SK-N-SH treated with all-trans-retinoic acid at 6 μM for 48 hours (cell line): ENCODE results near the gene RAB36.
A peak's percentile ranks its signal among the peaks of the same experiment; 100 is the strongest.

Experiments used
- ATAC-seq: fragments of 200-7000 bp; cut with Tn5 transposase; 3 replicates; pipeline ENCODE4 v1.9.1; 2020; ENCODE audit warnings: mild to moderate bottlenecking, moderate library complexity
- ARNTL ChIP-seq: fragments of 450-650 bp; formaldehyde crosslinking; IDR thresholded peaks from 2 replicates; pipeline ENCODE4 v1.5.0; 2020; ENCODE audit warnings: low read depth, mild to moderate bottlenecking, moderate library complexity, borderline replicate concordance
- BACH2 ChIP-seq: fragments of 250-450 bp; sonication (Bioruptor Pico); IDR thresholded peaks from 2 replicates; pipeline ENCODE4 v1.9.0; 2021; ENCODE audit warnings: mild to moderate bottlenecking, borderline replicate concordance
- CREB5 ChIP-seq: fragments of 250-450 bp; sonication (Bioruptor Pico); IDR thresholded peaks from 2 replicates; pipeline ENCODE4 v1.5.1; 2020; ENCODE audit warnings: low read depth, mild to moderate bottlenecking, moderate library complexity
- CSDC2 ChIP-seq: fragments of 250-450 bp; sonication (Bioruptor Pico); IDR thresholded peaks from 2 replicates; pipeline ENCODE4 v1.5.0; 2020; ENCODE audit warnings: mild to moderate bottlenecking, moderate library complexity
- ESRRG ChIP-seq: fragments of 250-450 bp; sonication (Bioruptor Pico); IDR thresholded peaks from 2 replicates; pipeline ENCODE4 v1.6.1; 2021; ENCODE audit warnings: mild to moderate bottlenecking
- ISL1 ChIP-seq: fragments of 250-450 bp; sonication (Bioruptor Pico); IDR thresholded peaks from 2 replicates; pipeline ENCODE4 v2.1.2; 2022; ENCODE audit warnings: mild to moderate bottlenecking, moderate library complexity
- OSR1 ChIP-seq: fragments of 250-450 bp; sonication (Bioruptor Pico); IDR thresholded peaks from 2 replicates; pipeline ENCODE4 v1.8.0; 2022; ENCODE audit warnings: moderate library complexity, mild to moderate bottlenecking, inconsistent platforms
- PATZ1 ChIP-seq: fragments of 250-450 bp; sonication (Bioruptor Pico); IDR thresholded peaks from 2 replicates; pipeline ENCODE4 v1.8.0; 2020; ENCODE audit warnings: mild to moderate bottlenecking, moderate library complexity, borderline replicate concordance
- POU6F1 ChIP-seq: fragments of 250-450 bp; sonication (Bioruptor Pico); IDR thresholded peaks from 2 replicates; pipeline ENCODE4 v1.8.0; 2021; ENCODE audit warnings: low read depth, mild to moderate bottlenecking, moderate library complexity, borderline replicate concordance
- PPARA ChIP-seq: fragments of 250-450 bp; sonication (Bioruptor Pico); IDR thresholded peaks from 2 replicates; pipeline ENCODE4 v1.5.0; 2020; ENCODE audit warnings: mild to moderate bottlenecking, borderline replicate concordance
- RARB ChIP-seq: fragments of 250-450 bp; sonication (Bioruptor Pico); IDR thresholded peaks from 2 replicates; pipeline ENCODE4 v1.8.0; 2021; ENCODE audit warnings: mild to moderate bottlenecking, moderate library complexity
- TCF4 ChIP-seq: fragments of 250-450 bp; sonication (Bioruptor Pico); IDR thresholded peaks from 2 replicates; pipeline ENCODE4 v1.8.0; 2021; ENCODE audit warnings: mild to moderate bottlenecking, moderate library complexity, borderline replicate concordance
- TOX ChIP-seq: fragments of 250-450 bp; sonication (Bioruptor Pico); IDR thresholded peaks from 2 replicates; pipeline ENCODE4 v1.8.0; 2021; ENCODE audit warnings: mild to moderate bottlenecking, moderate library complexity, borderline replicate concordance
- TSHZ2 ChIP-seq: fragments of 250-450 bp; sonication (Bioruptor Pico); IDR thresholded peaks from 2 replicates; pipeline ENCODE4 v1.5.0; 2020; ENCODE audit warnings: mild to moderate bottlenecking, moderate library complexity
- ZFP3 ChIP-seq: fragments of 250-450 bp; sonication (Bioruptor Pico); IDR thresholded peaks from 2 replicates; pipeline ENCODE4 v1.5.0; 2020; ENCODE audit warnings: mild to moderate bottlenecking, moderate library complexity
- ZFP30 ChIP-seq: fragments of 450-650 bp; formaldehyde crosslinking; IDR thresholded peaks from 2 replicates; pipeline ENCODE4 v1.5.0; 2022; ENCODE audit warnings: mild to moderate bottlenecking, moderate library complexity
- ZNF565 ChIP-seq: fragments of 450-650 bp; formaldehyde crosslinking; conservative IDR thresholded peaks from 2 replicates; pipeline ENCODE4 v1.5.0; 2020; ENCODE audit warnings: low read depth, mild to moderate bottlenecking, moderate library complexity
- ZNF70 ChIP-seq: fragments of 450-650 bp; formaldehyde crosslinking; IDR thresholded peaks from 2 replicates; pipeline ENCODE4 v1.5.0; 2020; ENCODE audit warnings: mild to moderate bottlenecking, moderate library complexity
- ZNF8 ChIP-seq: fragments of 450-650 bp; formaldehyde crosslinking; IDR thresholded peaks from 2 replicates; pipeline ENCODE4 v1.5.0; 2020; ENCODE audit warnings: mild to moderate bottlenecking, moderate library complexity

Gene RAB36

GRCh38 chr22:23181721-23182308, 36.5 kb downstream of the RAB36 start (continued):
- no peak for TF ChIP-seq TSHZ2 (CRISPR knock-in tag)
- TF ChIP-seq CSDC2: no peak
- TF ChIP-seq OSR1 (CRISPR knock-in tag): no peak
- TF ChIP-seq ZFP3 (CRISPR knock-in tag): no peak
- TF ChIP-seq ESRRG: no peak

- TF ChIP-seq CSDC2 (no peak), ZNF70 (CRISPR knock-in tag) (no peak), CREB5 (CRISPR knock-in tag) (no peak), POU6F1 (no peak), TCF4 (CRISPR knock-in tag) (no peak), ZFP30 (CRISPR knock-in tag) (no peak), PATZ1 (CRISPR knock-in tag) (no peak), TOX (CRISPR knock-in tag) (no peak), ZNF8 (CRISPR knock-in tag) (no peak), BACH2 (no peak), ZFP3 (CRISPR knock-in tag) (no peak), PPARA (CRISPR knock-in tag) (no peak), ISL1 (CRISPR knock-in tag) (no peak), ZNF565 (CRISPR knock-in tag) (no peak), RARB (CRISPR knock-in tag) (no peak)
- TF ChIP-seq, all 23 proteins: peak for 0
- peak; percentile 11; the same call in 2 of the 3 replicates for ATAC-seq
Measured at GRCh38 chr22:23182309-23183060, 37.2 kb downstream of the RAB36 start.

- ATAC-seq: peak; percentile 54
- TF ChIP-seq ZNF70 (CRISPR knock-in tag) (no peak), TCF4 (CRISPR knock-in tag) (no peak), CSDC2 (no peak), ARNTL (CRISPR knock-in tag) (no peak), PATZ1 (CRISPR knock-in tag) (no peak), ZFP30 (CRISPR knock-in tag) (no peak), POU6F1 (no peak), PPARA (CRISPR knock-in tag) (no peak), TOX (CRISPR knock-in tag) (no peak), ZFP3 (CRISPR knock-in tag) (no peak), ESRRG (no peak)
Measured at GRCh38 chr22:23183061-23183698, 37.9 kb downstream of the RAB36 start.
